Limb (tissue), 2 donors: Measurements from ENCODE around the gene SEMA3E.
A peak's percentile ranks its signal among the peaks of the same experiment; 100 is the strongest.
"Not testable (repeated sequence)": the region's sequence is repeated elsewhere in the genome, so short reads cannot be mapped to it uniquely, and the experiment has no call there.

Experiments used
- DNase-seq, 2 donors: peaks; one replicate each; pipeline ENCODE4 v3.0.0-alpha.2; 2016; ENCODE audit errors: extremely low spot score in 2 of 2

Gene SEMA3E

GRCh38 chr7:83648464-83649241, at the start of gene SEMA3E:
Gene SEMA3E (minus strand): TSS chr7:83649139.
- peak; percentile 42 to 53 for DNase-seq

- DNase-seq = no peak
Measured at GRCh38 chr7:83697804-83698530, 49.0 kb upstream of the SEMA3E start.

- DNase-seq = no peak
Measured at GRCh38 chr7:83696101-83696500, 47.2 kb upstream of the SEMA3E start.

- DNase-seq = no peak
Measured at GRCh38 chr7:83695128-83695960, 46.4 kb upstream of the SEMA3E start.

- DNase-seq = no peak
Measured at GRCh38 chr7:83693256-83693655, 44.3 kb upstream of the SEMA3E start.

- DNase-seq = no peak
Measured at GRCh38 chr7:83691095-83691494, 42.2 kb upstream of the SEMA3E start.

GRCh38 chr7:83689855-83690254, 40.9 kb upstream of the SEMA3E start:
- no peak for DNase-seq

GRCh38 chr7:83686416-83686815, 37.5 kb upstream of the SEMA3E start:
- no peak for DNase-seq

- no peak for DNase-seq
Measured at GRCh38 chr7:83684928-83685327, 36.0 kb upstream of the SEMA3E start.

- DNase-seq = no peak
Measured at GRCh38 chr7:83681200-83681778, 32.4 kb upstream of the SEMA3E start.

- DNase-seq = no peak
Measured at GRCh38 chr7:83677180-83677866, 28.4 kb upstream of the SEMA3E start.

- not testable (repeated sequence) for DNase-seq
Measured at GRCh38 chr7:83673291-83673690, 24.4 kb upstream of the SEMA3E start.

- DNase-seq = no peak
Measured at GRCh38 chr7:83672157-83672556, 23.2 kb upstream of the SEMA3E start.

GRCh38 chr7:83663131-83663530, 14.2 kb upstream of the SEMA3E start:
- DNase-seq = no peak

- no peak for DNase-seq
Measured at GRCh38 chr7:83658126-83658525, 9.2 kb upstream of the SEMA3E start.

GRCh38 chr7:83655951-83656556, 7.1 kb upstream of the SEMA3E start:
- peak in 1 of 2 donors; percentile 50 for DNase-seq

GRCh38 chr7:83652481-83652880, 3.5 kb upstream of the SEMA3E start:
- no peak for DNase-seq

- DNase-seq = no peak
Measured at GRCh38 chr7:83649701-83650100, 762 bp upstream of the SEMA3E start.

GRCh38 chr7:83646027-83646426, 2.9 kb downstream of the SEMA3E start:
- DNase-seq = no peak

- no peak for DNase-seq
Measured at GRCh38 chr7:83643739-83644138, 5.2 kb downstream of the SEMA3E start.

- no peak for DNase-seq
Measured at GRCh38 chr7:83643012-83643411, 5.9 kb downstream of the SEMA3E start.
